GDM1 (cell line): ENCODE results near the gene RAB26.
"Not testable (repeated sequence)": the region's sequence is repeated elsewhere in the genome, so short reads cannot be mapped to it uniquely, and the experiment has no call there.

Experiments used
- DNase-seq: peaks from one replicate; lab custom pipeline; 2025; lab: John Stamatoyannopoulos, UW

RAB26 gene

GRCh38 chr16:2196162-2196980 lies 47.9 kb downstream of the RAB26 start, which contains the start of gene CASKIN1:
Gene CASKIN1 (minus strand): TSS chr16:2196605. CDS start chr16:2196432, 173 bp downstream.
- no peak for DNase-seq

- DNase-seq: no peak
Observed at GRCh38 chr16:2196981-2197511, 48.6 kb downstream of the RAB26 start.

DNA sequence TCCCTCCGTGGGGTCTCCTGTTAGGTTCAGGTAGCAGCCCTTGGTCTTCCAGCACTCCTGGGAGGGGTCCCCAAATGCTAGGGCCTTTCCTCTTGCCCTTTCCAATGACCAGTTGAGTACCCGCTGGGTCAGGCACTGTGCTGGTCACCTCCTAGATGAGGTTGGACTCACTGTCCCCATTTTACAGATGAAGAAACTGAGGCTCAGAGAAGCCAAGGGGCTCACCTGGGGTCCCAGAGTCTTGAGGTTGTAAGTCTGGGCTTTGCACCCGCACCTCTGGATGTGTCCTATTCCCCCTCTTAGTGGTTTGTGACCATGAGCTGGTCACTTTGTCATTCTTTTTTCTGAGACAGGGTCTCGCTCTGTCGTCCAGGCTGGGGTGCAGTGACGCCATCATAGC lies 49.3 kb downstream of the RAB26 start:
- no peak for DNase-seq

DNA sequence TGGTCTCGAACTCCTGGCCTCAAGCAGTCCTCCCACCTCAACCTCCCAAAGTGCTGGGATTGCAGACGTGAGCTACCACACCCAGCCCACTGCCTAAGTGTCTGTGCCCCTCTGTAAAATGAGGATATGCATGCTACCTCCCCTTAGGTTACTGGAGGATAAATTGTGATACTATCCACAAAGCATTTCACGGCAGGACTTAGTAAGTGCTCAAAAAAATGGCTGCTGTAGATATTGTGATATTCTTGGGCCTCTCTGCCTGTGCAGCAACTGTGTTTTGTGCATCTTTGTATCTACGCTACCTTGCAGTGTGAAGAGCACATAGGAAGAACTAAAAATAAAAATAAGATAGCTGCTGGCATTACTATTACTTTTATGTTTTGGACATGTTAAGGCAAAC lies 49.9 kb downstream of the RAB26 start:
- DNase-seq: no peak

- DNase-seq: no peak
Observed at GRCh38 chr16:2199095-2199494, 50.7 kb downstream of the RAB26 start.

DNA sequence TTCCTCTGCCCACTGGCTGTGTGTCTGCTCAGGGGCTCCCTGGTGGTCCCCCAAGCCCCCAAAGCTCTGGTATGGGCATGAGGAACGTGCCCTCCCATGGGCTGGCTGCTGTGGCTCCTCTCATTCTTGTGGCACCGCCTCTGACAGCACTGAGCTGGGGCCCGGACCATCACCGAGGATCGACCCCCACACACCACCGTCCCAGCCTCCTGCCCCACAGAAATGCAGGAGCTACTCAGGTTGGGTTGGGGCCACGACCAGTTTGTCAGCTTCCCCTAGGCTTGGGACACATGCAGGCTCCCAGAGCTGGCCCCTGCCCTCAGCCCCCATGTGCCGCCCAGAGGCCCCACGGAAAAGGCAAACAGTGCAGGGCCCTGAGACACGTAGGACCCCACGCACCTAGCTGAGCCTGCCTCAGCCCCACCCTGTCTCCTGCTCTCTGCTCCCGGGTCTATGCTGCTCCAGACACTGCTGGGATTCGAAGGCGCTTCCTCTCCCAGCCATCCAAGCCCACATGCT lies 51.3 kb downstream of the RAB26 start:
- DNase-seq: no peak

DNA sequence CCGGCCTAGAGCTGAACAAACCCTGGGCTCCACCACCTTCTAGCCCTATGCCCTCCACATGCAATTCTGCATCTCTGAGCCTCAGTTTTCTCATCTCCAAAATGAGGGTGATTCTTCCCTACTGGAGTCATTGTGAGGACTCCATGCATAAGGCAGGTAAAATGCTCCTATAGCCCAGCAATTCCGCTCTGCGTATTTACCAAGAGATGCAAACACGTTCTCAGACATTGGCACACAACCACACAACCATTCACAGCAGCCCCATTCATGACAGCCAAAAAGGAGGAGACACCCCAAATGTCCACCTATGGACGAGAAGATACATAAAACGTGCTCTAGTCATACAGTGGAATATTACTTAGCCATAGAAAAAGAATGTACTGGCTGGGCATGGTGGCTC lies 51.9 kb downstream of the RAB26 start:
- DNase-seq: no peak

DNA sequence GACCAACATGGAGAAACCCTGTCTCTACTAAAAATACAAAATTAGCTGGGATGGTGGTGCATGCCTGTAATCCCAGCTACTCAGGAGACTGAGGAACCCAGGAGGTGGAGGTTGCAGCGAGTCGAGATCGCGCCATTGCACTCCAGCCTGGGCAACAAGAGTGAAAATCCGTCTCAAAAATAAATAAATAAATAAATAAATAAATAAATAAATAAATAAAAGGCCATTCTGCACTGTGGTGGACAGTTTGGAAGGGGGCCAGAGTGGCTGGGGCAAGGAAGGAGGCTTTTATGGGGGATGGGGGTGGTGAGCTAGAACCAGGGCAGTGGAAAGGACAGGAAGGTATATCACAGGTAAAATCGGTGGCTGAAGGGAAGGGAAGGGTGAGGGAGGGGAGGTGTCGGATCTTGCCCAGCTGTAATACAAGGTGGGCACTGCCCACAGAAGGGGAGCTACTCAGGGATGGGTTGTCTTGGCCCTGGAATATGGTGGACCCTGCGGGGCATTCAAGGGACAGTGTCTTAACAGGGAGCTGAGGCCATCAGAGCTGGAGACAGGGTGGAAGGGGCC lies 54.8 kb downstream of the RAB26 start:
- not testable (repeated sequence) for DNase-seq
